H1 (cell line): ENCODE results near the gene SNRK.

ENCODE experiments used
- POLR2AphosphoS5 ChIP-seq: IDR thresholded peaks from 2 replicates; pipeline ENCODE4 v1.6.1; 2011; ENCODE audit warnings: low read depth, low read length
- TF ChIP-seq, protein P1 (sequence below), 3 experiments: IDR thresholded peaks; 1 replicate in 2 of 3; 2 replicates in 1 of 3; pipeline versions ENCODE4 v1.5.1 to v1.6.1; 2011; ENCODE audit warnings: low read length in 3 of 3, mild to moderate bottlenecking in 3 of 3, inconsistent platforms in 2 of 3, low read depth in 1 of 3, moderate library complexity in 1 of 3; ENCODE audit not compliant: insufficient read depth in 1 of 3; ENCODE audit errors: control extremely low read depth in 1 of 3

DNA sequence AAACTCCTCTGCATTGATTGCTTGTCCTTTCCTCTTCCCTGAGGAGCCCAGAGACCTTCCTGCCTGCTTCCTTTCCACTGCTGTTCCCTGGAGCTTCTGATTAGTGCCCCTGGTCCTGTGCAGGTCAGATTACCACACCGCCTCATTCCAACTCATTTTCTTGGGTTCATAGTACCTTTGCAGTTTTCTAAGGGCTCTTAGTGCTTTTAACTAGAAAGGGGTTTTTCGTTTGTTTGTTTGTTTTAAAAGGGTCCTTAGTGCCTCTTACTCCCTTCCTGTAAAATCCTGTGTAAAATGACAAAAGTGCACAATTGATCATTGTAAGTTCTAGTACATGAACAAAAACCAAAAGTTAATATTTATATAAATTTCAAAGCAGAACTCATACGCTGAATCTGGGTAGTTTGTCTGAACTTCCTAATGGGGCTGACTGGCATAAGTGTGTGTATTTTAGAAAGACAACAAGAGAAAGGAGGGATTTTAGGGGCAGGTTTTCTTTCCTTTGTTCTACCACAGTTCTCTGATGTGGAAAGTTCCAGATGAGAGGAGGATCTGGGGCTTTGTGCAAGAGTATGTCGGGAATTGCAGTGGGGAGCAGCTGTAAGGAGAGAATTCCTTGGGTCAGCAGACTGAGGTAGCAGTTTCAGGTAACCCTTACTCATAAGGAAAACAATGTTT is 30.6 kb downstream of the SNRK start:
- TF ChIP-seq, protein P1, sequence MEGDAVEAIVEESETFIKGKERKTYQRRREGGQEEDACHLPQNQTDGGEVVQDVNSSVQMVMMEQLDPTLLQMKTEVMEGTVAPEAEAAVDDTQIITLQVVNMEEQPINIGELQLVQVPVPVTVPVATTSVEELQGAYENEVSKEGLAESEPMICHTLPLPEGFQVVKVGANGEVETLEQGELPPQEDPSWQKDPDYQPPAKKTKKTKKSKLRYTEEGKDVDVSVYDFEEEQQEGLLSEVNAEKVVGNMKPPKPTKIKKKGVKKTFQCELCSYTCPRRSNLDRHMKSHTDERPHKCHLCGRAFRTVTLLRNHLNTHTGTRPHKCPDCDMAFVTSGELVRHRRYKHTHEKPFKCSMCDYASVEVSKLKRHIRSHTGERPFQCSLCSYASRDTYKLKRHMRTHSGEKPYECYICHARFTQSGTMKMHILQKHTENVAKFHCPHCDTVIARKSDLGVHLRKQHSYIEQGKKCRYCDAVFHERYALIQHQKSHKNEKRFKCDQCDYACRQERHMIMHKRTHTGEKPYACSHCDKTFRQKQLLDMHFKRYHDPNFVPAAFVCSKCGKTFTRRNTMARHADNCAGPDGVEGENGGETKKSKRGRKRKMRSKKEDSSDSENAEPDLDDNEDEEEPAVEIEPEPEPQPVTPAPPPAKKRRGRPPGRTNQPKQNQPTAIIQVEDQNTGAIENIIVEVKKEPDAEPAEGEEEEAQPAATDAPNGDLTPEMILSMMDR (IDR thresholded peaks at IDR 0.05; ENCODE audit: control extremely low read depth in 1 of 3, insufficient read depth in 1 of 3, low read depth in 1 of 3, low read length in 3 of 3) = no peak
- no peak for TF ChIP-seq POLR2AphosphoS5
